ENCODE measurements around the gene MATK. TPM values are rescaled to one million over a fixed set of nuclear protein-coding genes. Genes with fewer than 3 reads are reported as not detected.

The MATK gene
- total and polyA plus RNA-seq, 2 donors from 2014 or later, result 2.7 to 4.2 TPM

DNA sequence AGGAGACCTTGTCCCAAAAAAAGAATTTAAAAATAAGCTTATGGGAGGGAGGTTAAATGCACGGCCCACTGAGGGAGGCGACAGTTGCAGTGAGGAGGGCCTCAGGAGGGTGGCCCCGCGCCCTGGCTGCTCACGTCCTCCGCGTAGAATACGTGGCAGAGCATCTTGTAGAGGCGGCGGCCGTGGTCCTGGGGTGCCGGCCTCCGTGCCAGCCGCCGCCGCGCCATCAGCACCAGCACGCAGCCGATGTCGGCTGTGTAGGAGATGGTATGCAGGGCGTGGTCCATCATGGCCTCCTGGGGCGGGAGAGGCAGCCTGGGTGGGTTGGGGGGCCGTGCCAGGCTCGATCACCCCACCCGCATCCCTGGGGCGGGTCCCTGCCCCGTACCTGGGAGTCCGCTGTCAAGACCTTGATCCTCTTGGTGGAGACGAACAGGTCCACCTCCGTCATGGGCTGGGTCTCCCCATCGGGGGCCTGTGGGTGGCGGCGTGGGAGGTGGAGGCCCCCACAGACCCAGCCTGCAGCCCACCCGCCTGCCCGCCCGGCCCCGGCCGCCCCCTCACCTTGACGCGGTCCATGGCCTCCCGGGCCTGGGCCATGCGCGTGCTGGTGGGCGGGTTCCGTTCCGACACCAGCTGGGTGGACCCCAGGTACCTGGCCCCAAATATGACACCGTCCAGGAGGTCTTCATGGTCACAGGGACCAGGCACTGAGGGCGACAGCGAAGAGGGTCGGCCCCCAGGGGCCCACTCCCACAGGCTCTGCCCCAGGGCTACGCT is 32.4 kb downstream of the MATK start:
- Histone ChIP-seq H3K4me1 (ENCODE audit: control insufficient read depth in 2 of 3, insufficient read depth in 2 of 3, low read depth in 1 of 3, low read length in 3 of 3) (no peaks in the 10 kb centered on the region), H3K27me3 (ENCODE audit: control insufficient read depth, insufficient read depth, low read length) (no peaks in the 10 kb centered on the region), H3K36me3 (ENCODE audit: control insufficient read depth in 2 of 3, insufficient read depth in 3 of 3, low read length in 3 of 3) (peaks cover 0 to 8% (median 8%) of the 10 kb centered on the region in 3 donors), H3K27ac (ENCODE audit: low read depth in 2 of 2, low read length in 2 of 2) (no peak overlapping the region), H3K9ac (ENCODE audit: low read length in 3 of 3) (no peak overlapping the region), H3K4me3 (ENCODE audit: low read length in 3 of 3) (no peak overlapping the region), H3K9me3 (ENCODE audit: control insufficient read depth in 2 of 3, insufficient read depth in 1 of 3, low read length in 3 of 3) (no peaks in the 10 kb centered on the region)
- TF ChIP-seq, protein P1, sequence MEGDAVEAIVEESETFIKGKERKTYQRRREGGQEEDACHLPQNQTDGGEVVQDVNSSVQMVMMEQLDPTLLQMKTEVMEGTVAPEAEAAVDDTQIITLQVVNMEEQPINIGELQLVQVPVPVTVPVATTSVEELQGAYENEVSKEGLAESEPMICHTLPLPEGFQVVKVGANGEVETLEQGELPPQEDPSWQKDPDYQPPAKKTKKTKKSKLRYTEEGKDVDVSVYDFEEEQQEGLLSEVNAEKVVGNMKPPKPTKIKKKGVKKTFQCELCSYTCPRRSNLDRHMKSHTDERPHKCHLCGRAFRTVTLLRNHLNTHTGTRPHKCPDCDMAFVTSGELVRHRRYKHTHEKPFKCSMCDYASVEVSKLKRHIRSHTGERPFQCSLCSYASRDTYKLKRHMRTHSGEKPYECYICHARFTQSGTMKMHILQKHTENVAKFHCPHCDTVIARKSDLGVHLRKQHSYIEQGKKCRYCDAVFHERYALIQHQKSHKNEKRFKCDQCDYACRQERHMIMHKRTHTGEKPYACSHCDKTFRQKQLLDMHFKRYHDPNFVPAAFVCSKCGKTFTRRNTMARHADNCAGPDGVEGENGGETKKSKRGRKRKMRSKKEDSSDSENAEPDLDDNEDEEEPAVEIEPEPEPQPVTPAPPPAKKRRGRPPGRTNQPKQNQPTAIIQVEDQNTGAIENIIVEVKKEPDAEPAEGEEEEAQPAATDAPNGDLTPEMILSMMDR (IDR thresholded peaks at IDR 0.05; ENCODE audit: borderline replicate concordance, extremely low read depth, insufficient read depth), result no peak
- FAIRE-seq (no peak), DNase-seq (no peak)
- intact Hi-C loops (cut with DNase I), result no loop called here

DNA sequence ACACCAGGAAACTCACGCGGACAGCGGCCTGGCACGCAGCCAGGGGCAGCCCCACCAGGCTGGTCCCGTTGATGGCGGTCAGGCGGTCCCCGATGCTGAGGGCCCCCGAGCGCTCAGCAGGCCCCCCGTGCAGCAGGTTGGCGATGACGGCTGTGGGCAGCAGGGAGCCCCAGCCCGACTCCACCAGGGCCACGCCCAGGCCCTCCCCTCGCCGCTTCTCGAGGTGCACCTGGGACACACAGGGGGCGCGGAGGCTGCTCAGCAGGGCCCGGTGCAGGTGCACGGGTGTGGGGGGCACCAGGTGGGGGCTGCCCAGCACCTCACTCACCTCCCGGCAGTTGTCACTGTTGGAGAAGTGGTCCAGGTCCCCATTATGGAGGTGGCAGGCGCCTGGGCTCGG is 33.7 kb downstream of the MATK start:
- Histone ChIP-seq H3K36me3 (ENCODE audit: control insufficient read depth in 2 of 3, insufficient read depth in 3 of 3, low read length in 3 of 3) (peaks cover 0 to 8% (median 8%) of the 10 kb centered on the region in 3 donors), H3K9me3 (ENCODE audit: control insufficient read depth in 2 of 3, insufficient read depth in 1 of 3, low read length in 3 of 3) (no peaks in the 10 kb centered on the region), H3K27me3 (ENCODE audit: control insufficient read depth, insufficient read depth, low read length) (no peaks in the 10 kb centered on the region), H3K9ac (ENCODE audit: low read length in 3 of 3) (no peak overlapping the region), H3K4me3 (ENCODE audit: low read length in 3 of 3) (no peak overlapping the region), H3K27ac (ENCODE audit: low read depth in 2 of 2, low read length in 2 of 2) (no peak overlapping the region), H3K4me1 (ENCODE audit: control insufficient read depth in 2 of 3, insufficient read depth in 2 of 3, low read depth in 1 of 3, low read length in 3 of 3) (no peaks in the 10 kb centered on the region)
- TF ChIP-seq, protein P1 (IDR thresholded peaks at IDR 0.05; ENCODE audit: borderline replicate concordance, extremely low read depth, insufficient read depth), result no peak
- DNase-seq, result no peak
- intact Hi-C loops (cut with DNase I), result no loop called here
- no peak for FAIRE-seq

DNA sequence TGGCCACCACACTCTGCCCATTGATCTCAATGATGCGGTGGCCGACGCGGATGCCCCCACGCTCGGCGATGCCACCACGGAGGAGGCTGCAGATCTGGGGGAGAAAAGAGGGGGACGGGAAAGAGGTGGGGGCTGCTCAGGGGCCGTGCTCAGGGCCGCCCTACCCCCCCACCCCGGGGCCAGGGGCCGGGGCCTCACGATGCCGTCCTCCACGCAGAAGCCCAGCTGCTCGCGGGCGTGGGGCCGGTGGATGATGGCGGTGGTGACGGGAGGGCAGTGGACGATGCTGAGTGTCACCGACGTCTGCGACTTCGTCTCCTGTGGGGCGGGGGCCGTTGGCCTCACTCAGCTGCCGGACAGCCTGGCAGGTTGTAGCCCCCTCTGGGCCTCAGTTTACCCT is 34.9 kb downstream of the MATK start:
- Histone ChIP-seq H3K9ac (ENCODE audit: low read length in 3 of 3) (no peak overlapping the region), H3K27me3 (ENCODE audit: control insufficient read depth, insufficient read depth, low read length) (no peaks in the 10 kb centered on the region), H3K9me3 (ENCODE audit: control insufficient read depth in 2 of 3, insufficient read depth in 1 of 3, low read length in 3 of 3) (no peaks in the 10 kb centered on the region), H3K4me1 (ENCODE audit: control insufficient read depth in 2 of 3, insufficient read depth in 2 of 3, low read depth in 1 of 3, low read length in 3 of 3) (no peaks in the 10 kb centered on the region), H3K36me3 (ENCODE audit: control insufficient read depth in 2 of 3, insufficient read depth in 3 of 3, low read length in 3 of 3) (peaks cover 0 to 8% (median 3%) of the 10 kb centered on the region in 3 donors), H3K27ac (ENCODE audit: low read depth in 2 of 2, low read length in 2 of 2) (no peak overlapping the region), H3K4me3 (ENCODE audit: low read length in 3 of 3) (no peak overlapping the region)
- DNase-seq, result no peak
- intact Hi-C loops (cut with DNase I), result no loop called here
- FAIRE-seq, result no peak
- TF ChIP-seq, protein P1 (IDR thresholded peaks at IDR 0.05; ENCODE audit: borderline replicate concordance, extremely low read depth, insufficient read depth), result no peak
